Raji (cell line): ENCODE measurements around the gene ZNF66.

ENCODE experiments used
- POLR2A ChIP-seq: IDR thresholded peaks from 2 replicates; pipeline ENCODE4 v1.6.1; 2011; ENCODE audit warnings: low read depth, low read length, control low read depth; ENCODE audit not compliant: insufficient read depth

ZNF66 gene

GRCh38 chr19:20776083-20777076, at the start of gene ZNF66:
Gene ZNF66, plus strand, starts transcription at chr19:20776304. Its CDS starts 144 bp downstream, at chr19:20776448.
- TF ChIP-seq POLR2A = peak; percentile 80

- TF ChIP-seq POLR2A = no peak
Measured at GRCh38 chr19:20787786-20788185, 11.7 kb downstream of the ZNF66 start.

- no peak for TF ChIP-seq POLR2A
Measured at GRCh38 chr19:20791806-20792205, 15.7 kb downstream of the ZNF66 start.

- TF ChIP-seq POLR2A = no peak
Measured at GRCh38 chr19:20840371-20840770, 64.3 kb downstream of the ZNF66 start.
